Heart right ventricle (tissue), 16 donors: ENCODE measurements around the gene TUFT1. TPM values are rescaled to one million over a fixed set of nuclear protein-coding genes. Genes with fewer than 3 reads are reported as not detected.

ENCODE experiments used
- ATAC-seq, 8 donors: fragments of 200-7000 bp; cut with Tn5 transposase; one replicate each; pipeline ENCODE4 v1.9.1; 2020; ENCODE audit warnings: mild to moderate bottlenecking in 8 of 8, moderate library complexity in 8 of 8, moderate number of reproducible peaks in 1 of 8
- DNase-seq, 2 donors: peaks; one replicate each; pipeline ENCODE4 v3.0.0-alpha.2; 2020
- H3K27ac ChIP-seq, 10 donors: fragments of 200-600 bp; sonication (generic) in 2 of 10; one replicate each; pipeline versions ENCODE4 v1.5.0 to v1.8.0; 2020 to 2022; ENCODE audit warnings: mild to moderate bottlenecking in 3 of 10
- H3K27me3 ChIP-seq, 7 donors: fragments of 200-600 bp; one replicate each; pipeline ENCODE4 v1.8.0; 2021 to 2022; ENCODE audit warnings: mild to moderate bottlenecking in 2 of 7
- H3K36me3 ChIP-seq, 9 donors: fragments of 200-600 bp; sonication (generic) in 1 of 9; one replicate each; pipeline versions ENCODE4 v1.5.0 to v1.8.0; 2020 to 2022; ENCODE audit warnings: mild to moderate bottlenecking in 2 of 9
- H3K4me1 ChIP-seq, 9 donors: fragments of 200-600 bp; sonication (generic) in 1 of 9; one replicate each; pipeline versions ENCODE4 v1.5.0 to v1.8.0; 2020 to 2022; ENCODE audit warnings: mild to moderate bottlenecking in 4 of 9
- H3K4me3 ChIP-seq, 10 donors: fragments of 200-600 bp; sonication (generic) in 2 of 10; one replicate each; pipeline versions ENCODE4 v1.5.0 to v1.8.0; 2020 to 2022; ENCODE audit warnings: mild to moderate bottlenecking in 7 of 10, moderate library complexity in 2 of 10
- H3K9me3 ChIP-seq, 11 donors: fragments of 200-600 bp in 10 of 11; sonication (generic) in 2 of 11; one replicate each; pipeline versions ENCODE4 v1.5.0 to v1.8.0; 2013 to 2022; ENCODE audit warnings: mild to moderate bottlenecking in 2 of 11, control low read depth in 1 of 11, moderate library complexity in 1 of 11
- WGBS, 2 donors: extraction: QIAGEN DNeasy Blood & Tissue Kit; methylation state at CpG; one replicate each; pipeline ENCODE4 v1.1.7; 2013; ENCODE audit warnings: inconsistent platforms in 1 of 2; 5-methylcytosine and 5-hydroxymethylcytosine counted together
- intact Hi-C, 10 donors: fragments of 100-400 bp; cut with DNase I; formaldehyde crosslinking; loops; one replicate each; pipeline versions ENCODE4 v1.11.1 to v1.14.2; 2022
- polyA plus RNA-seq, 2 donors: library from polyadenylated mRNA; stranded (reverse); fragments of 200-250 nt; gene quantifications; one replicate each; pipeline ENCODE4 v1.2.3, GENCODE V29; 2013
- total RNA-seq, 10 donors: library from RNA; stranded (reverse); fragmentation: NEBNext Ultra II Directional in 3 of 10; extraction: Animal tissue kit (Norgen Biotek cat#: 25700) in 3 of 10; gene quantifications; one replicate each; pipeline versions ENCODE4 v1.2.1 to v1.2.4, GENCODE V29; 2021 to 2023
- TF ChIP-seq, protein P1 (sequence below), 9 donors: fragments of 200-600 bp; sonication (generic) in 2 of 9; IDR thresholded peaks; one replicate each; pipeline versions ENCODE4 v1.5.0 to v1.8.0; 2021 to 2022; ENCODE audit warnings: antibody characterized with exemption in 9 of 9, mild to moderate bottlenecking in 5 of 9, moderate library complexity in 1 of 9
- donor health status: Arrhythmogenic right ventricular cardiomyopathy.
- donor health status: ischemic (EF 13 %, LVEDD 7.1; RV severe dilation, severe dysfunction).
- donor health status: healthy with polysubstance abuse.
- donor health status: DM: no; HTN: yes; CAD: no.
- donor health status: DM: no; HTN: no; CAD: no.
- donor health status: ischemic (EF 25% LVEDD 6.9; RV normal size, moderate dysfunction).
- donor health status: ischemic (EF 25% LVEDD 5.7; RV mildly dilated, moderate dysfunction).
- donor health status: healthy.
- donor health status: DM: yes; HTN: yes; CAD: no.
- donor health status: Ischemic cardiomyopathy.
- donor health status: ischemic (EF 35%, LVEDD 5.7; RV mildly dilated, moderate dysfunction).
- donor health status: nonischemic (EF 11% LVEDD 7.7; RV severe dilation, severe dysfunction).
- donor health status: DM: yes; HTN: yes; CAD: no.
- donor health status: PGD.
- donor health status: ischemic (EF 29% LVEDD 5.4; RV normal size, mild dysfunction).
- donor health status: nonischemic (EF 23%, LVEDD 6.1; RV moderate dilation, normal function).

Gene TUFT1
- total and polyA plus RNA-seq, 12 donors = 2.6 to 13.0 (median 4.7) TPM

DNA sequence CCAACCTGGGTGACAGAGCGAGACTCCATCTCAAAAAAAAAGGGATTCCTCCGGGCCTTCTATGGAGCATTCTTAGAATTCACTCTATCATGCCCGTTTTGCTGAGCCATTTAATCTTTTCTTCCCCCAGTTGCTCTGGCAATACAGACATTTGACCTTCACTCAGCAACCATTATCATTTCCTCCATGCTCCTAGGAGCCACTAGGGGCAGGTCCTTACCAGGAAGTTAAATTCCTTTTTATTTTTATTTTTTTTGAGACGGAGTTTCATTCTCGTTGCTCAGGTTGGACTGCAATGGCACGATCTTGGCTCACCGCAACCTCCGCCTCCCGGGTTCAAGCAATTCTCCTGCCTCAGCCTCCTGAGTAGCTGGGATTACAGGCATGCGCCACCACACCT, 38.6 kb upstream of the TUFT1 start:
- H3K27ac ChIP-seq = no peak overlapping the region
- H3K27me3 ChIP-seq = no peaks in the 10 kb centered on the region
- peaks cover 0 to 12% (median 0%) of the 10 kb centered on the region in 9 donors for H3K4me1 ChIP-seq
- H3K36me3 ChIP-seq = no peaks in the 10 kb centered on the region
- 67 to 76% methylated on average over 10 of the region's 10 CpGs for WGBS, 2 donors
- H3K4me3 ChIP-seq = no peak overlapping the region
- no peak for DNase-seq
- no peaks in the 10 kb centered on the region for H3K9me3 ChIP-seq
- ATAC-seq = no peak
- intact Hi-C loops = no loop called here
- TF ChIP-seq, protein P1, sequence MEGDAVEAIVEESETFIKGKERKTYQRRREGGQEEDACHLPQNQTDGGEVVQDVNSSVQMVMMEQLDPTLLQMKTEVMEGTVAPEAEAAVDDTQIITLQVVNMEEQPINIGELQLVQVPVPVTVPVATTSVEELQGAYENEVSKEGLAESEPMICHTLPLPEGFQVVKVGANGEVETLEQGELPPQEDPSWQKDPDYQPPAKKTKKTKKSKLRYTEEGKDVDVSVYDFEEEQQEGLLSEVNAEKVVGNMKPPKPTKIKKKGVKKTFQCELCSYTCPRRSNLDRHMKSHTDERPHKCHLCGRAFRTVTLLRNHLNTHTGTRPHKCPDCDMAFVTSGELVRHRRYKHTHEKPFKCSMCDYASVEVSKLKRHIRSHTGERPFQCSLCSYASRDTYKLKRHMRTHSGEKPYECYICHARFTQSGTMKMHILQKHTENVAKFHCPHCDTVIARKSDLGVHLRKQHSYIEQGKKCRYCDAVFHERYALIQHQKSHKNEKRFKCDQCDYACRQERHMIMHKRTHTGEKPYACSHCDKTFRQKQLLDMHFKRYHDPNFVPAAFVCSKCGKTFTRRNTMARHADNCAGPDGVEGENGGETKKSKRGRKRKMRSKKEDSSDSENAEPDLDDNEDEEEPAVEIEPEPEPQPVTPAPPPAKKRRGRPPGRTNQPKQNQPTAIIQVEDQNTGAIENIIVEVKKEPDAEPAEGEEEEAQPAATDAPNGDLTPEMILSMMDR (IDR thresholded peaks at IDR 0.05) = no peak

DNA sequence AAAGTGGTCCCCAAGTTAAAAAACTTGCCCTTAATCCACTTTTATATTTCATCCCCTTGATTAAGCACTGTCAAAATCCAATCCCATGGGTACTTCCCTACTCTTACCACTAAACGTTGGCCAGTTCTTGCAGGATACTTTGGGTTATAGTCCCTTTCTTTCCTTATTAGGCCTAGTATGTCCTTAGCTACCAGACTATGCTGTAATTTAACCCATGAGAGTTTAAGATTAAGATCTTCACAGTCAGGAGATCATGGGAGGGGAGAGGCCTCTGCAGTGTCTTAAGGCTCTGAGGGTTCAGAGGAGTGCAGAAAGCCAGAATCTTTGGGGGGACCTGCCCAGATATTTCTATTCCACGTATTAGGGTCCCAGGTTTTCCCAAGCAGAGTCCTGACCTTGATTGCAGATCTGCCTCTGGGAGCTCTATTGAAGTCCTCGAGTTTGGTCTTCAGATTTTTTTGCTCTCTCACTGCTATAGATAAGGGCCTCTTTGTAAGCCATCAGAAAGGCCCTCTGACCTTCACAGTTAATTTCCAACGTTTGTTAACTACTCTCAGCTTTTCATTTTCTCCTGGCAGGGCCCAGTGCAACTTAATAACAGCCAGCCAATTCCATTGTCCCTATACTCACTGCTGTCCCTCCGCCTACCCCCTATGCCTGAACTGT, 37.9 kb upstream of the TUFT1 start:
- peaks cover 0 to 12% (median 0%) of the 10 kb centered on the region in 9 donors for H3K4me1 ChIP-seq
- H3K4me3 ChIP-seq = no peak overlapping the region
- no peaks in the 10 kb centered on the region for H3K36me3 ChIP-seq
- intact Hi-C loops = no loop called here
- no peak for ATAC-seq
- H3K27ac ChIP-seq = no peak overlapping the region
- 64 to 67% methylated on average over 5 of the region's 5 CpGs for WGBS, 2 donors
- no peak for DNase-seq
- TF ChIP-seq, protein P1 (IDR thresholded peaks at IDR 0.05) = no peak
- H3K9me3 ChIP-seq = no peaks in the 10 kb centered on the region
- no peaks in the 10 kb centered on the region for H3K27me3 ChIP-seq

DNA sequence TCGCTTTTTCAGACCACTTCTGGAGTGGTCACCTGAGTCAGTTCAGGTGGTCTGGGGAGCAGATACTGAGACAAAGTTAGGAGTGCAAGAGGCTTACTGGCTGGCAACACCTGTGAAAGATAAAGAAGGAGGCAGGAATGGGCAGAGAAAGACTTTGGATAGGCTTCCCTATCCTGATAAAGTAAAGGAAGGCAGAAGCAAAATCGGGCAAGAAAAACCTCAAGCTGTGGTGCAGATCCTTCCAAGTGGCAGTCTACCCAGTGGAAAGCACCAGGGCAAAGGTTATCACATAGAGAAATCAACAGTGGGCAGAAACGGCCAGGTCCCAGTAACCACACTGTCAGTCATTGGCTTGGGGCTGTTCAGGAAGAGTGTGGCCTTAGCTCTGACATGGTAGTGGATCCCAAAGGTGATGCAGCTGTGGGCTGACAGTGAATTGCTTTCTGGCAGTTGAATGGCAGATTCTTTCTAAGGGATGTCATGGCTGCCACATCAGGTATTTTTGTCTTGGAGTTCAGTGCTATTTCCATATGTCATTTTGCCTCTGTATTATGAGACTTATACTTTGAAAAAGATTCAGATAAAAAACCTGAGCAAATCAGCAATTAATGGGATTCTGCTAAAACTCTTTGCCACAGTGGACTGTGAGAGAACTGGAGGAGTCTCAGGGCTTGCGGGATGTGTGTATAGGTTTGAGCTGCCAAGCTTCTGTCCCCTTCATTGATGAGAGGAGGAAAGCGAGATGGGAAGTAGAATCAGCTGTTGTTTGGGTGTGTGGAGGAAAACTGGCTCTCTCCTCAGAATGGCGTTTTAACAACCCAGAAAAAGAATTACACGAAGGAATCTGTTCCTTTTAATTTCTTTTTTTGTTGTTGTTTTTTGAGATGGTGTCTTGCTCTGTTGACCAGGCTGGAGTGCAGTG, 37.0 kb upstream of the TUFT1 start:
- intact Hi-C loops = no loop called here
- Histone ChIP-seq H3K9me3 (no peaks in the 10 kb centered on the region), H3K27ac (no peak overlapping the region), H3K4me3 (no peak overlapping the region), H3K27me3 (no peaks in the 10 kb centered on the region), H3K36me3 (no peaks in the 10 kb centered on the region), H3K4me1 (peaks cover 0 to 12% (median 0%) of the 10 kb centered on the region in 9 donors)
- TF ChIP-seq, protein P1 (IDR thresholded peaks at IDR 0.05) = no peak
- no peak for DNase-seq
- WGBS, 2 donors = 68 to 69% methylated on average over 7 of the region's 7 CpGs
- no peak for ATAC-seq

DNA sequence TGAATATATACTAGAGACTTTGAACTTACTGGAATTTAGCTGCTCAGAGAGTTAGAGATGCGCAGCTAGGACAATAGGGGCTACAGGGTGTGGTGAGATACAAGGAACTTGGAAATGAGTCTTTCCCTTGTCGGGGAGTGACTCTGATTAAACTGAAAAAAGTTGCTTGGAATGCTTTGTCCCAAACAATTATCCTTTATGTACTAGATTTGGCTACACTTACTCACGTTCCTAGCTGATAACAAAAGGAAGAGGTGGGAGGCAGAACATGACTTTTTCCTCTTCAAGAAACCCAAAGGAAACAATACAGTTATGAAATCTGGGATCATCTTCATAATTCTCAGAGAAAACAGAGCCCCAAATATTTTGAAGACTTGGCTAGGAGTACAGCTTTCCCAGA, 35.9 kb upstream of the TUFT1 start:
- peak in 1 of 8 donors; percentile 63 for ATAC-seq
- TF ChIP-seq, protein P1 (IDR thresholded peaks at IDR 0.05) = no peak
- H3K27me3 ChIP-seq = peaks cover 0 to under 1% (median 0%) of the 10 kb centered on the region in 7 donors
- intact Hi-C loops = no loop called here
- no peaks in the 10 kb centered on the region for H3K36me3 ChIP-seq
- DNase-seq = no peak
- 29 to 41% methylated on average over 3 of the region's 3 CpGs for WGBS, 2 donors
- H3K27ac ChIP-seq = peak overlapping the region in 1 of 10 donors; percentile 48
- no peaks in the 10 kb centered on the region for H3K9me3 ChIP-seq
- peaks cover 0 to 12% (median 0%) of the 10 kb centered on the region in 9 donors for H3K4me1 ChIP-seq
- H3K4me3 ChIP-seq = no peak overlapping the region
